ENCODE results near the gene DAGLA.

DAGLA gene

DNA sequence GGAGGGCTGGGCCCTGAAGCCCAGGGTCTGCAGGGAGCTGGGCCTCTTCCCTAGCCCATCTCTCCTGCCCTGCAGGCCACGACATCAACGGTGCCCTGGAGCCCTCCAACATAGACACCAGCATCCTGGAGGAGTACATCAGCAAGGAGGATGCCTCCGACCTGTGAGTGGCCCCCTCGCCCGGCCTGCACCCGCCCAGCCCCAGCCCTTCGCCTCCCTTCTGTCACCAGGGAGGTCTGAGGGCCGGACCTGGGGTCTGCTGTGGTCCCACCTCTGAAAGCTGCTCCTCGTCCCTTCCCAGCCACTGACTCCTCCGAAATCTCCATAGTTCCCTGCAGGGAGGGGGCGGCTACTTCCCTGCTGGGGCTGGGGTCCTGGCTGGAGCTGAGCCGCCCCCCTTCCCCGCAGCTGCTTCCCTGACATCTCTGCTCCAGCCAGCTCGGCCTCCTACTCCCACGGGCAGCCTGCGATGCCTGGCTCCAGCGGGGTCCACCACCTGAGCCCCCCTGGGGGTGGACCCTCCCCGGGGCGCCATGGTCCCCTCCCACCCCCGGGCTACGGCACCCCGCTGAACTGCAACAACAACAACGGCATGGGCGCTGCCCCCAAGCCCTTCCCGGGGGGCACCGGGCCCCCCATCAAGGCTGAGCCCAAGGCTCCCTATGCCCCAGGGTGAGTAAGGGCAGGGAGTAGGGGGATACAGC, 85.5 kb downstream of the DAGLA start:
- DNase-seq (ENCODE audit: low read depth) = no peak

- DNase-seq (ENCODE audit: low read depth) = no peak
These were observed 86.2 kb downstream of the DAGLA start for GRCh38 chr11:61766353-61766841.

- DNase-seq (ENCODE audit: low read depth) = no peak
These were observed 88.3 kb downstream of the DAGLA start for GRCh38 chr11:61768376-61769076.

DNA sequence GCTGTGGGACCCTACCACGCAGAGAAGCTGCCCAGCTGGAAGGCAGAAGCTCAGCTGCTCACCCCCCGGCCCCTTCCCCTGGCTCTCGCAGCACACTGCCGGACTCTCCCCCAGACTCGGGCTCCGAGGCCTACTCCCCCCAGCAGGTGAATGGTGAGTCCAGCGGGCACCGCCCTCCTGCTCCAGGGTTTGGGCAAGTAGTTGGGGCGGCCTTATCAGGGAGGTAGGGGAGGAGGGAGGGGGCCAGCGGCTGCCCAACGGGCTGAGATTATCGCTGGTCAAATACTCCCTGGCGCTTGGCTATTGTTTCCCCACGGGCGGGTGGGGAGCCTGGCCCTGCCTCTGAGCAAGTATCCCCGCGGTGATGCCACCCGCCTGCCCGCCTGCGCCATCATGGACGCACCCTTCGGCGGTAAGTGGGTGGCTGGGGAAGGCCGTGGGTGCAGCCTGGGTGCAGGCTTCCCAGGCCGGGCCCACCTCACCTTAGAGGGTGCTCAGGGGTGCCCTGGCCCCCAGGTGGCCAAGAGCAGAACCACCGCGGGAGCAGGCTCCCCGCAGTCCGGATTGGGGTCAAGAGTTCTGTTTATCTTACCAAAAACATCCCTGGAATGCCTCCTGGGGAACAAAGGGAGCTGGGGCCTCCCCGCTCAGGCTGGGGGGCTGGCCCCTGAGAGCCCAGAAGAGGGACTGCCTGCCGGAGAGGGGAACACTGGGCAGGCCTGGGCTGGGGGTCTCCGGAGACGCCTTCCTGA, 89.2 kb downstream of the DAGLA start:
- DNase-seq (ENCODE audit: low read depth) = no peak

GRCh38 chr11:61769946-61770683, 89.9 kb downstream of the DAGLA start:
- no peak for DNase-seq (ENCODE audit: low read depth)

GRCh38 chr11:61771195-61771894, 91.2 kb downstream of the DAGLA start:
- no peak for DNase-seq (ENCODE audit: low read depth)

DNA sequence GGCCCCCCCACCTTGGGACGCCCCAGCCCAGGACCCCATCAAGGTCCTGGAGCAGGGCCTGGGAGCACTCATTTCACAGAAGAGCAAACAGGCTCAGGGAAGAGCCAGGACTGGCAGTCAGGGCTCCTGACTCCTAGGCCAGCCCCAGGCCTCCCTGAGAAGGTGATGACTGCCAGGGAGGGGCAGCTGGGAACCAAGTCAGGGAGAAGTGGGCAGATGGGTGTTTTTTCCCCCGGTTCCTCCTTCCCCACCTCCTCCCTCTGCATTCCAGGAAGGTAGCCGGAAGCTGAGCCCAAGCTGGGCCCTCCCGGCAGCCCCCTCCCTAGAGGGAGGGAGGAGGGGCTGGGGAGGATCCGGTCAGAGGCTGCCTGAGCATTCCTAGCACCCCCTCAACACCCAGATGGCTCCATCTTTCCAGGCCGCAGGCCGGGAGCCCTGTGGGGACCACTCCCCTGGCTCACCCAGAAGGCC, 91.8 kb downstream of the DAGLA start:
- DNase-seq (ENCODE audit: low read depth) = no peak

- DNase-seq (ENCODE audit: low read depth) = no peak
These were observed 93.2 kb downstream of the DAGLA start for GRCh38 chr11:61773356-61773755.

GRCh38 chr11:61773809-61774208, 93.6 kb downstream of the DAGLA start:
- DNase-seq (ENCODE audit: low read depth) = no peak

- DNase-seq (ENCODE audit: low read depth) = no peak
These were observed 94.2 kb downstream of the DAGLA start for GRCh38 chr11:61774411-61774810.

DNA sequence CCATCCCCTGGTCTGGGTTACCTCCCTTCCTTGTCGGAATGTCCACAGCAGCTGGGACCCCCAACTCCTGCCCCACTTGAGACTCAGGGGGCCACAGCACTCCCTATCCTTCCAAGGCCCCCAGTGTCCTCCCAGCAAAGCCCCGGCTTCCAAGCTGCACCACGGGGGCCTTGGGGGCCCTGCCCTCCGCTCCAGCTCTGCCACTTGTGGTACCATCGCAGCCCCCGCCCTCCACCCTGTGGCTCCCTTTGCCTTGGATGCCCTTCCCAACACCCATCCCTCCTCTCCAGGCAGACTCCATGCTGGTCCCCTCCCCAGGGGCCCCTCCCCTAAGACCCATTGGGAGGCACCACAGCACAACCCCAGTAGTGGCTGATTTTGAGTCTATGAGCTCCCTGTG, 94.9 kb downstream of the DAGLA start:
- DNase-seq (ENCODE audit: low read depth) = no peak

GRCh38 chr11:61775606-61776554, 95.7 kb downstream of the DAGLA start:
- no peak for DNase-seq (ENCODE audit: low read depth)

- no peak for DNase-seq (ENCODE audit: low read depth)
These were observed 96.4 kb downstream of the DAGLA start for GRCh38 chr11:61776561-61777075.

DNA sequence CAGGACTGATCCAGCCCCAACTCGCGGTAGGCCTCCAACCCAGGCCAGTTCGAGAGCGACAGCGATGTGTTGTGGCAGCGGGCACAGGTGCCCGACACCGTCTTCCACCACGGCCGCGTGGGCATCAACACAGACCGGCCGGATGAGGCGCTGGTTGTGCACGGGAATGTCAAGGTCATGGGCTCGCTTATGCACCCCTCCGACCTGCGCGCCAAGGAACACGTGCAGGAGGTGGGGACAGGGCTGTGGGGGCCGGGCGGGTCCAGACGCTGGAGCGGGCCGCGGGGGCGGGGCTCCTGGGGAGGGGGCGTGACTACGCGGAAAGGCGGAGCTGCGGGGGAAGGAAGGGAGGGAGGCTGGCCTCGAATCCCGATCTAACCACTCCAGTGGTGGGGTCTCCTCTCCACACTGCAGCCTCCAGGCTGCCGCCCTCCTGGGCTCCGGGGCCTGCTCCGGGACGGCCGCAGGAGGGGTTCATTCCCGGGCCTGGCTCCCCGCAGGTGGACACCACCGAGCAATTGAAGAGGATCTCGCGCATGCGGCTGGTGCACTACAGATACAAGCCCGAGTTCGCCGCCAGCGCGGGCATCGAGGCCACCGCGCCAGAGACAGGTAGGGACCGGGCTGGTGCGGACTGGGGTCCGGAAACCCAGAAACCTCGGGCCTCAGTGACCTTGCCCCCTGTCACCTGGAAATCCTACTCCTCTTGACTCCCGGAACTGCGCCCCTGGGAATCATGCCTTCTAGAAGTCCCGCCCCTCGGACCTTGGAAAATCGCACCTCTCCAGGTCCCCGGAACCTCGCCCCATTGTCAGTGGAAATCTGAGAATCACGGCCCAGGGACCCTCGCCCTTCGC, 97.3 kb downstream of the DAGLA start:
- no peak for DNase-seq (ENCODE audit: low read depth)

GRCh38 chr11:61778357-61778886, 98.2 kb downstream of the DAGLA start:
- DNase-seq (ENCODE audit: low read depth) = no peak

DNA sequence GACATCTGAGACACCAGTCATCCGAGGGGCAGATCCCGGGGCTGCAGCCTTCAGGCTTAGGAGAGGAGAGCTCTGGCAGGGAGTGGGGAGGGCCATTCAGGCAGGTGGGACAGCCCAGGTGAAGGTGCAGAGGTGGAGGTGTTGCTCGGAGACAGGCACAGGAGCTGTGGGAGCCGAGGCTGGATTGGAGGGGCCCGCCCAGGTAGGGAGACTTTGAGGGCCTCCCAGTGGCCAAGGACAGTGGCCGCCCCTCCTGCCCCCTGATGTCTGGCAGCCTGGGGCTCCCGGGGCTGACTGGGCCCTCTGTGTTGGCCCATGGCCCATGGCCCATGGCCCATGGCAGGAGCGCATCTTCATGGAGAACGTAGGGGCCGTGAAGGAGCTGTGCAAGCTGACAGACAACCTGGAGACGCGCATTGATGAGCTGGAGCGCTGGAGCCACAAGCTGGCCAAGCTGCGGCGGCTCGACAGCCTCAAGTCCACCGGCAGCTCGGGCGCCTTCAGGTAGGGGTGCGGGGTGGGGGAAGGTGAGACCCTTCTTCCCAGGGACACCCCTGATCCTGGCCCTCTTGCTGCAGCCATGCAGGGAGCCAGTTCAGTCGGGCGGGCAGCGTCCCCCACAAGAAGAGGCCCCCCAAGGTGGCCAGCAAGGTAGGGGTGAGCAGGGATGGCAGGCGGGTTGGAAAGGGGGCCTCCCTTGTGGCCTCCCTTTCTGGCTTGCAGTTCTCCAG, 98.9 kb downstream of the DAGLA start:
- no peak for DNase-seq (ENCODE audit: low read depth)

- DNase-seq (ENCODE audit: low read depth) = no peak
These were observed 99.7 kb downstream of the DAGLA start for GRCh38 chr11:61779666-61780525.
